ENCODE measurements around the gene KRTAP12-1. TPM values are rescaled to one million over a fixed set of nuclear protein-coding genes. Genes with fewer than 3 reads are reported as not detected.

KRTAP12-1 gene
- total and polyA plus RNA-seq, 2 donors (not counting 3 experiments of a cell fraction or from before 2014, with no cell fraction given): not detected

DNA sequence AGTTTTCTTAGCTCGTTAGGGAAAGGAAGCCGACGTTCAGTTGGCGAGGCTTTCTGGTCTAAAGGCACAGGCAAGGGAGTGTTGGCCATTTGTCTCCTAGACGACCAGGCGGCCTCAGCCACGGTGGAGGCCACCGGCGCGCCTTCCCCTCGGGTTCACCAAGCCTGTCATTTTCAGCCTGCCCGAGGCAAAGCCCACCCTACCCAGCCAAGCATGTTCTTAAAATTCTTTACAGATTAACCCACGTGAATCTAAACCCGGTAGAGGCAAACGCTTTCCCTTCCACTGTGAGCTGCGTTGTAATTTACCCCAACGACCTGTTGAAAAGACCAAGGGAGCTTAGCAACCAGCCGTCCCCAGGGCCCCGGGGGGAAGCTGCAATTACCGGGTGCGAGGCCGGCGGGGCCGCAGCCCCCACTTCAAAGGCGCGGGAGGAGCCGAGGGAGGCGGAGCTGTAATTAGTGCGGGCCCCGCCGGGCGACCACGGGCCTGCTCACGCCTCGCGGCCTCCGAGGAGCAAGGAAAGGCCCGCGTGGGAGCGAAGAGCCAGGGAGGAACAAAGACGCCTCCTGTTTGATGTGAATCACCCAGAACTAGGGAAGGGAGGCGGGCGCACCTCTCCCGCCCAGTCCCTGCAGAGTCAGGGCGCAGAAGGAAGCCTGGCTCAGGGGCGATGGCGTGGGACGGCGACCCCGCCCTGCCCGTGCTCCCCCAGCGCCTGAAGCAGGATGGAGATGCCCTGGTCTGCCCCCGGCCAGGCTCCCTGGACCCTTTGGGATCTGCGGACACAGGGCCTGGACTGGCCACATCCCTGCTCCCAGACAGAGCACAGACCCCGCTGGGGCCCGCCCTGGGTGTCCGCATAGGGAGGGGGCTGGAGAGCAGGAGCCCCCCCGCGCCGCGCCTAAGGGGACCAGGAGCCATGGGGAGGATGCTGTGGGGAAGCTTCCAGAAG is 41.5 kb upstream of the KRTAP12-1 start:
- Histone ChIP-seq H3K4me3 (replicated peaks in 1 of 3; ENCODE audit: insufficient read depth in 1 of 3, low read depth in 1 of 3, low read length in 3 of 3) (no peak overlapping the region), H3K9ac (replicated peaks; ENCODE audit: extremely low read depth, insufficient read depth, low read length) (no peak overlapping the region), H3K27ac (ENCODE audit: insufficient read depth, low read depth, low read length) (no peak overlapping the region), H3K79me2 (ENCODE audit: control insufficient read depth, insufficient read depth, low read length) (no peaks in the 10 kb centered on the region), H3K36me3 (ENCODE audit: control insufficient read depth in 2 of 2, extremely low read depth in 1 of 2, insufficient read depth in 2 of 2, low read length in 2 of 2) (no peaks in the 10 kb centered on the region), H4K20me1 (replicated peaks; ENCODE audit: control insufficient read depth, extremely low read depth, insufficient read depth, low read length) (no peaks in the 10 kb centered on the region), H3K4me2 (ENCODE audit: insufficient read depth, low read length) (no peak overlapping the region), H3K27me3 (ENCODE audit: control insufficient read depth in 2 of 2, insufficient read depth in 2 of 2, low read length in 2 of 2) (peaks cover 40 to 57% of the 10 kb centered on the region in 2 experiments), H3K9me3 (replicated peaks; ENCODE audit: control insufficient read depth, insufficient read depth, low read length) (no peaks in the 10 kb centered on the region), H3K4me1 (ENCODE audit: control insufficient read depth, extremely low read depth, insufficient read depth, low read length) (no peaks in the 10 kb centered on the region), H3K9me1 (replicated peaks; ENCODE audit: control insufficient read depth, extremely low read depth, insufficient read depth, low read length) (no peaks in the 10 kb centered on the region), H2AFZ (ENCODE audit: low read depth, low read length) (no peak overlapping the region)
- dilution Hi-C loops (cut with MboI; ENCODE audit: extremely low pct_ligation_motif_present, low sequenced_read_pairs): no loop called here
- FAIRE-seq: peak; percentile 35
- peak; percentile 74 for TF ChIP-seq EZH2 (IDR thresholded peaks at IDR 0.05; ENCODE audit: borderline replicate concordance, low read depth, low read length, severe bottlenecking)
- TF ChIP-seq POLR2A (IDR thresholded peaks at IDR 0.05; ENCODE audit: low read depth, low read length): no peak
- TF ChIP-seq, protein P1, sequence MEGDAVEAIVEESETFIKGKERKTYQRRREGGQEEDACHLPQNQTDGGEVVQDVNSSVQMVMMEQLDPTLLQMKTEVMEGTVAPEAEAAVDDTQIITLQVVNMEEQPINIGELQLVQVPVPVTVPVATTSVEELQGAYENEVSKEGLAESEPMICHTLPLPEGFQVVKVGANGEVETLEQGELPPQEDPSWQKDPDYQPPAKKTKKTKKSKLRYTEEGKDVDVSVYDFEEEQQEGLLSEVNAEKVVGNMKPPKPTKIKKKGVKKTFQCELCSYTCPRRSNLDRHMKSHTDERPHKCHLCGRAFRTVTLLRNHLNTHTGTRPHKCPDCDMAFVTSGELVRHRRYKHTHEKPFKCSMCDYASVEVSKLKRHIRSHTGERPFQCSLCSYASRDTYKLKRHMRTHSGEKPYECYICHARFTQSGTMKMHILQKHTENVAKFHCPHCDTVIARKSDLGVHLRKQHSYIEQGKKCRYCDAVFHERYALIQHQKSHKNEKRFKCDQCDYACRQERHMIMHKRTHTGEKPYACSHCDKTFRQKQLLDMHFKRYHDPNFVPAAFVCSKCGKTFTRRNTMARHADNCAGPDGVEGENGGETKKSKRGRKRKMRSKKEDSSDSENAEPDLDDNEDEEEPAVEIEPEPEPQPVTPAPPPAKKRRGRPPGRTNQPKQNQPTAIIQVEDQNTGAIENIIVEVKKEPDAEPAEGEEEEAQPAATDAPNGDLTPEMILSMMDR (IDR thresholded peaks at IDR 0.05; ENCODE audit: extremely low read depth in 1 of 2, insufficient read depth in 1 of 2, low read depth in 1 of 2, low read length in 2 of 2): no peak
- TF ChIP-seq GATA2 (IDR thresholded peaks at IDR 0.05; ENCODE audit: insufficient read depth, insufficient read length, low read depth, low read length): no peak
- TF ChIP-seq MYC (IDR thresholded peaks at IDR 0.05; ENCODE audit: low read depth, low read length): no peak
- TF ChIP-seq FOS (IDR thresholded peaks at IDR 0.05; ENCODE audit: borderline replicate concordance, insufficient read depth, low read length): no peak
- no peak for DNase-seq (ENCODE audit: low read depth, low spot score)
- intact Hi-C loops (cut with micrococcal nuclease): no loop called here
- BruUV-seq (replicated peaks): no TSS peak
- CTCF ChIA-PET: no interaction called here
- POLR2A ChIA-PET: no interaction called here
